ENCODE measurements around the gene TRPV3. TPM values are rescaled to one million over a fixed set of nuclear protein-coding genes. Genes with fewer than 3 reads are reported as not detected.

The TRPV3 gene
- total and polyA plus RNA-seq, 2 of the 8 experiments (the other 6 are each of a cell fraction or from before 2014, with no cell fraction given), result 0.56 to 1.0 TPM

GRCh38 chr17:3542410-3543088 is 15.1 kb downstream of the TRPV3 start:
- WGBS, 2 experiments (ENCODE audit: extremely low coverage in 1 of 2, insufficient coverage in 1 of 2, insufficient read length in 1 of 2, insufficient replicate concordance in 2 of 2, low coverage in 1 of 2, low lambda C conversion rate in 2 of 2, missing lambda C conversion rate in 1 of 2), result 84% methylated on average over 16 of the region's 16 CpGs; no CpG with 5 or more reads in 1 of the 2 experiments
- Histone ChIP-seq H4K91ac (replicated peaks; ENCODE audit: insufficient read length, low read length) (no peak overlapping the region), H3K18ac (ENCODE audit: extremely low read depth, low read length) (no peak overlapping the region), H2BK12ac (ENCODE audit: low read depth, low read length) (no peak overlapping the region), H3K56ac (replicated peaks; ENCODE audit: insufficient read length, low read depth, low read length) (no peak overlapping the region), H3K9ac (replicated peaks in 1 of 4; ENCODE audit: extremely low read depth in 1 of 4, low read depth in 3 of 4, low read length in 3 of 4) (no peak overlapping the region), H3K23me2 (ENCODE audit: low read depth, low read length) (no peaks in the 10 kb centered on the region), H2BK120ac (replicated peaks; ENCODE audit: low read depth, low read length) (no peak overlapping the region), H2BK15ac (ENCODE audit: low read length) (no peak overlapping the region), H3K14ac (ENCODE audit: insufficient read length) (no peak overlapping the region), H3K9me3 (ENCODE audit: insufficient read depth in 2 of 2, low read depth in 1 of 2, low read length in 1 of 2) (no peaks in the 10 kb centered on the region), H3K4me2 (ENCODE audit: insufficient read depth in 1 of 2, low read depth in 2 of 2, low read length in 2 of 2) (no peak overlapping the region), H3K4ac (replicated peaks; ENCODE audit: insufficient read length, low read depth, low read length) (no peak overlapping the region), H2BK20ac (ENCODE audit: low read length) (no peak overlapping the region), H2AK5ac (ENCODE audit: low read depth, low read length) (no peak overlapping the region), H4K8ac (ENCODE audit: extremely low read depth, insufficient read depth, low read length) (no peak overlapping the region), H2AFZ (ENCODE audit: low read length) (no peak overlapping the region), H4K20me1 (replicated peaks in 1 of 2; ENCODE audit: control insufficient read depth in 1 of 2, insufficient read depth in 2 of 2, low read length in 2 of 2) (no peaks in the 10 kb centered on the region), H4K5ac (ENCODE audit: insufficient read length, low read depth, low read length) (no peak overlapping the region), H3K36me3 (ENCODE audit: control insufficient read depth in 2 of 4, insufficient read depth in 4 of 4, low read length in 3 of 4) (no peaks in the 10 kb centered on the region), H3K4me3 (ENCODE audit: extremely low read depth in 1 of 4, insufficient read depth in 2 of 4, low read depth in 3 of 4, low read length in 4 of 4) (no peak overlapping the region), H2BK5ac (ENCODE audit: low read depth, low read length) (no peak overlapping the region), H3K79me1 (ENCODE audit: low read depth, low read length) (no peaks in the 10 kb centered on the region), H3K27ac (ENCODE audit: low read depth, low read length) (no peak overlapping the region), H3K79me2 (ENCODE audit: control insufficient read depth in 1 of 2, insufficient read depth in 2 of 2, low read length in 2 of 2) (no peaks in the 10 kb centered on the region), H3K4me1 (replicated peaks in 1 of 4; ENCODE audit: control insufficient read depth in 3 of 4, insufficient read depth in 4 of 4, low read length in 3 of 4) (peaks cover 0 to 2% (median 0%) of the 10 kb centered on the region in 4 experiments; a peak in 1 of 7 replicates), H3K23ac (ENCODE audit: insufficient read length) (no peak overlapping the region), H3K27me3 (replicated peaks in 1 of 4; ENCODE audit: control insufficient read depth in 3 of 4, extremely low read depth in 1 of 4, insufficient read depth in 3 of 4, low read length in 3 of 4) (no peaks in the 10 kb centered on the region)
- FAIRE-seq (no peak), DNase-seq (ENCODE audit: low read depth in 1 of 2, low spot score in 2 of 2) (no peak)
- CTCF ChIA-PET (ENCODE audit: partially characterized antibody), result interaction anchor here (0.5 to 1.4 kb wide), 4 partner anchors 18 to 760 kb away, joined by 3 read pairs; no protein-coding TSS in a partner anchor
- POLR2A ChIA-PET (ENCODE audit: partially characterized antibody), result no interaction called here
- TF ChIP-seq CBX5 (IDR thresholded peaks at IDR 0.05; ENCODE audit: low read depth, low read length), result no peak
- no peak for TF ChIP-seq TCF12 (IDR thresholded peaks at IDR 0.05; ENCODE audit: low read depth, low read length)
- TF ChIP-seq CHD1 (IDR thresholded peaks at IDR 0.05; ENCODE audit: low read depth, low read length), result no peak

All from H1 (cell line).